Measurements from ENCODE around the gene FFAR3. TPM values are rescaled to one million over a fixed set of nuclear protein-coding genes. Genes with fewer than 3 reads are reported as not detected.
"Not testable (repeated sequence)": the region's sequence is repeated elsewhere in the genome, so short reads cannot be mapped to it uniquely, and the experiment has no call there.

FFAR3 gene
- total RNA-seq, 2 experiments from 2014 or later, result 0.19 TPM; not detected in 1

DNA sequence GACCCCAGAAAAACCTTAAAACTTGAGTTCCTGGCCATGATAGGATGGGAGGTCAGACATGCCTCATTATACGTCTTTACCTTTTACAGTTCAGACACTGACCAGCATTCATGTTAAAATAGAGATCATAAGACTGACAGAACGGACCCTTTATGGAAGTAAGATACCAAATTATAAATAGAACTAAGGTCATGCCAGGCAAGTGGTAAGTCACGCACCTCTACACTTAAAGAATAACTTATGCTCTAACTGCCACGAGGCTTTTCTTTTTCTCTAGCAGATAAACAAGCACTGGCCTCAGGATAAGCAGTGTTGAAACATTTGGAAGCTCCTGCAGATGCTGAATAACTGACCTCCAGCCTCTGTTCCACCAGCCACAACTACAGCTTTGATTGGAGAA lies 41.0 kb downstream of the FFAR3 start:
- no peak overlapping the region for H3K27ac ChIP-seq (ENCODE audit: low read depth, low read length, poor library complexity, severe bottlenecking)
- no peak overlapping the region for H2AFZ ChIP-seq (ENCODE audit: low read length)
- no peaks in the 10 kb centered on the region for H3K36me3 ChIP-seq (ENCODE audit: insufficient read depth, low read length)
- TF ChIP-seq, protein P1, sequence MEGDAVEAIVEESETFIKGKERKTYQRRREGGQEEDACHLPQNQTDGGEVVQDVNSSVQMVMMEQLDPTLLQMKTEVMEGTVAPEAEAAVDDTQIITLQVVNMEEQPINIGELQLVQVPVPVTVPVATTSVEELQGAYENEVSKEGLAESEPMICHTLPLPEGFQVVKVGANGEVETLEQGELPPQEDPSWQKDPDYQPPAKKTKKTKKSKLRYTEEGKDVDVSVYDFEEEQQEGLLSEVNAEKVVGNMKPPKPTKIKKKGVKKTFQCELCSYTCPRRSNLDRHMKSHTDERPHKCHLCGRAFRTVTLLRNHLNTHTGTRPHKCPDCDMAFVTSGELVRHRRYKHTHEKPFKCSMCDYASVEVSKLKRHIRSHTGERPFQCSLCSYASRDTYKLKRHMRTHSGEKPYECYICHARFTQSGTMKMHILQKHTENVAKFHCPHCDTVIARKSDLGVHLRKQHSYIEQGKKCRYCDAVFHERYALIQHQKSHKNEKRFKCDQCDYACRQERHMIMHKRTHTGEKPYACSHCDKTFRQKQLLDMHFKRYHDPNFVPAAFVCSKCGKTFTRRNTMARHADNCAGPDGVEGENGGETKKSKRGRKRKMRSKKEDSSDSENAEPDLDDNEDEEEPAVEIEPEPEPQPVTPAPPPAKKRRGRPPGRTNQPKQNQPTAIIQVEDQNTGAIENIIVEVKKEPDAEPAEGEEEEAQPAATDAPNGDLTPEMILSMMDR (conservative IDR thresholded peaks at IDR 0.05; ENCODE audit: low read length), result no peak
- TF ChIP-seq EZH2phosphoT487 (IDR thresholded peaks at IDR 0.05; ENCODE audit: borderline replicate concordance, low read depth, low read length), result no peak
- intact Hi-C loops (cut with micrococcal nuclease; ENCODE audit: unreplicated experiment), result no loop called here
- CTCF ChIA-PET (ENCODE audit: unreplicated experiment), result no interaction called here
- no peaks in the 10 kb centered on the region for H4K20me1 ChIP-seq (ENCODE audit: insufficient read depth, low read length)
- POLR2A ChIA-PET, result no interaction called here
- no peak overlapping the region for H3K4me2 ChIP-seq (ENCODE audit: low read length)
- no peak for DNase-seq (ENCODE audit: low spot score)
- BruUV-seq (replicated peaks), result no TSS peak
- H3K79me2 ChIP-seq (ENCODE audit: insufficient read depth, low read depth, low read length), result no peaks in the 10 kb centered on the region
- H3K9me2 ChIP-seq (ENCODE audit: insufficient read depth, low read length), result no peaks in the 10 kb centered on the region
- H3K4me3 ChIP-seq (ENCODE audit: low read depth, low read length, poor library complexity, severe bottlenecking), result no peak overlapping the region
- H3K9me3 ChIP-seq (ENCODE audit: low read length), result no peaks in the 10 kb centered on the region
- no peaks in the 10 kb centered on the region for H3K4me1 ChIP-seq (ENCODE audit: insufficient read depth, low read length, poor library complexity, severe bottlenecking)

DNA sequence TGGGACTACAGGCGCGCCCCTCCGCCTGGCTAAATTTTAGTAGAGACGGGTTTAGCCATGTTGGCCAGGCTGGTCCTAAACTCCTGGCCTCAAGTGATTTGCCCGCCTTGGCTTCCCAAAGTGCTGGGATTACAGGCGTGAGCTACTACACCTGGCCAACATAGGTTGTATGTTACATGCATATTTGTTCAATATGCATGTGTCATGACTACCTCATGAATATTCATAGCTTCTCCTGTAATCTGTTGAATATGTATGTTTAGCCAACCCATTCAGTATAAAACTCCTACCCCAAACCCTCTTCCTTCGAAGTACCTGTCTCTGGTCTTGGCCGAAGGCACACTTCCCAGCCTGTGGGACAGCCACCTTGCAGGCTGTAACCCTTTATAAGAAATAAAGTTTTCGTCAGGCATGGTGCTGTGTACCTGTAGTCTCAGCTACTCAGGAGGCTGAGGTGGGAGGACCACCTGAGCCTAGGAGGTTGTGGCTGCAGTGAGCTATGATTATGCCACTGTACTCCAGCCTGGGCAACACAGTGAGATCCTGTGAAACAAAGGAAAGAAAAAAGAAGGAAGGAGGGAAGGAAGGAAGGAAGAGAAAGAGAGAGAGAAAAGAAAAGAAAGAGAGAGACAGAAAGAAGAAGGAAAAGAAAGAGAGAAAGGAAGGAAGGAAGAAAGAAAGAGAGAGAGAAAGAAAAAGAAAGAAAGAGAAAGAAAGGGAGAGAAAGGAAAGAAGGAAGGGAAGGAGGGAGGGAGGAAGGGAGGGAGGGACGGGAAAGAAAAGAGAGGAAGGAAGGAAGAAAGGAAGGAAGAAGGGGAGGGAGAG lies 41.9 kb downstream of the FFAR3 start:
- no peaks in the 10 kb centered on the region for H3K9me3 ChIP-seq (ENCODE audit: low read length)
- H2AFZ ChIP-seq (ENCODE audit: low read length), result no peak overlapping the region
- H3K79me2 ChIP-seq (ENCODE audit: insufficient read depth, low read depth, low read length), result no peaks in the 10 kb centered on the region
- BruUV-seq (replicated peaks), result no TSS peak
- no peak overlapping the region for H3K4me2 ChIP-seq (ENCODE audit: low read length)
- H3K27ac ChIP-seq (ENCODE audit: low read depth, low read length, poor library complexity, severe bottlenecking), result no peak overlapping the region
- ChIA-PET CTCF (ENCODE audit: unreplicated experiment) (no interaction called here), POLR2A (no interaction called here)
- no peaks in the 10 kb centered on the region for H3K36me3 ChIP-seq (ENCODE audit: insufficient read depth, low read length)
- intact Hi-C loops (cut with micrococcal nuclease; ENCODE audit: unreplicated experiment), result no loop called here
- no peaks in the 10 kb centered on the region for H3K9me2 ChIP-seq (ENCODE audit: insufficient read depth, low read length)
- DNase-seq (ENCODE audit: low spot score), result no peak
- TF ChIP-seq EZH2phosphoT487 (IDR thresholded peaks at IDR 0.05; ENCODE audit: borderline replicate concordance, low read depth, low read length), result no peak
- TF ChIP-seq, protein P1 (conservative IDR thresholded peaks at IDR 0.05; ENCODE audit: low read length), result no peak
- no peaks in the 10 kb centered on the region for H4K20me1 ChIP-seq (ENCODE audit: insufficient read depth, low read length)
- no peaks in the 10 kb centered on the region for H3K4me1 ChIP-seq (ENCODE audit: insufficient read depth, low read length, poor library complexity, severe bottlenecking)
- no peak overlapping the region for H3K4me3 ChIP-seq (ENCODE audit: low read depth, low read length, poor library complexity, severe bottlenecking)

- POLR2A ChIA-PET, result no interaction called here
- BruUV-seq (replicated peaks), result no TSS peak
- no peak overlapping the region for H3K27ac ChIP-seq (ENCODE audit: low read depth, low read length, poor library complexity, severe bottlenecking)
- H3K9me3 ChIP-seq (ENCODE audit: low read length), result no peaks in the 10 kb centered on the region
- intact Hi-C loops (cut with micrococcal nuclease; ENCODE audit: unreplicated experiment), result no loop called here
- no peaks in the 10 kb centered on the region for H4K20me1 ChIP-seq (ENCODE audit: insufficient read depth, low read length)
- no peaks in the 10 kb centered on the region for H3K4me1 ChIP-seq (ENCODE audit: insufficient read depth, low read length, poor library complexity, severe bottlenecking)
- no peak overlapping the region for H3K4me2 ChIP-seq (ENCODE audit: low read length)
- no peaks in the 10 kb centered on the region for H3K36me3 ChIP-seq (ENCODE audit: insufficient read depth, low read length)
- DNase-seq (ENCODE audit: low spot score), result no peak
- no peaks in the 10 kb centered on the region for H3K9me2 ChIP-seq (ENCODE audit: insufficient read depth, low read length)
- no peak for TF ChIP-seq EZH2phosphoT487 (IDR thresholded peaks at IDR 0.05; ENCODE audit: borderline replicate concordance, low read depth, low read length)
- TF ChIP-seq, protein P1 (conservative IDR thresholded peaks at IDR 0.05; ENCODE audit: low read length), result no peak
- H3K4me3 ChIP-seq (ENCODE audit: low read depth, low read length, poor library complexity, severe bottlenecking), result no peak overlapping the region
- CTCF ChIA-PET (ENCODE audit: unreplicated experiment), result no interaction called here
- no peaks in the 10 kb centered on the region for H3K79me2 ChIP-seq (ENCODE audit: insufficient read depth, low read depth, low read length)
- H2AFZ ChIP-seq (ENCODE audit: low read length), result no peak overlapping the region
Observed at GRCh38 chr19:35400773-35401100, 42.5 kb downstream of the FFAR3 start.

DNA sequence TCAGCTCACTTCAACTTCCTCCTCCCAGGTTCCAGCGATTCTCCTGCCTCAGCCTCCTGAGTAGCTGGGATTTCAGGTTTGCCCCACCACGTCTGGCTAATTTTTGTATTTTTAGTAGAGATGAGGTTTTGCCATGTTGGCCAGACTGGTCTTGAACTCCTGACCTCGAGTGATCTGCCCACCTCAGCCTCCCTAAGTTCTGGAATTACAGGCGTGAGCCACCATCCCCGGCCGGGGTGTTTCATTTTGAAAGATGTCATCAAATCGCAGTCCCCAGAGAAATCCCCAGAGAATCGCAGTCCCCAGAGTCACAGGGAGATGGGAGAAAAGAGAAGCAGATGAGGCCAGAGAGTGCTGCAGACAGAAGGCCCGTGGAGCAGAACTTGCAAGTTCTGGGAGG lies 43.2 kb downstream of the FFAR3 start:
- BruUV-seq (replicated peaks); H3K4me2 ChIP-seq (ENCODE audit: low read length); POLR2A ChIA-PET; CTCF ChIA-PET (ENCODE audit: unreplicated experiment); H4K20me1 ChIP-seq (ENCODE audit: insufficient read depth, low read length); H3K79me2 ChIP-seq (ENCODE audit: insufficient read depth, low read depth, low read length); H3K27ac ChIP-seq (ENCODE audit: low read depth, low read length, poor library complexity, severe bottlenecking); intact Hi-C loops (cut with micrococcal nuclease; ENCODE audit: unreplicated experiment); DNase-seq (ENCODE audit: low spot score); H3K4me1 ChIP-seq (ENCODE audit: insufficient read depth, low read length, poor library complexity, severe bottlenecking); H3K36me3 ChIP-seq (ENCODE audit: insufficient read depth, low read length); H3K9me2 ChIP-seq (ENCODE audit: insufficient read depth, low read length); H3K4me3 ChIP-seq (ENCODE audit: low read depth, low read length, poor library complexity, severe bottlenecking); H2AFZ ChIP-seq (ENCODE audit: low read length); H3K9me3 ChIP-seq (ENCODE audit: low read length): not testable (repeated sequence)
